ENCODE measurements around the gene IL20RA. TPM values are rescaled to one million over a fixed set of nuclear protein-coding genes. Genes with fewer than 3 reads are reported as not detected.
"Not testable (repeated sequence)": the region's sequence is repeated elsewhere in the genome, so short reads cannot be mapped to it uniquely, and the experiment has no call there.

The IL20RA gene
- total RNA-seq, 2 donors from 2014 or later = not detected

DNA sequence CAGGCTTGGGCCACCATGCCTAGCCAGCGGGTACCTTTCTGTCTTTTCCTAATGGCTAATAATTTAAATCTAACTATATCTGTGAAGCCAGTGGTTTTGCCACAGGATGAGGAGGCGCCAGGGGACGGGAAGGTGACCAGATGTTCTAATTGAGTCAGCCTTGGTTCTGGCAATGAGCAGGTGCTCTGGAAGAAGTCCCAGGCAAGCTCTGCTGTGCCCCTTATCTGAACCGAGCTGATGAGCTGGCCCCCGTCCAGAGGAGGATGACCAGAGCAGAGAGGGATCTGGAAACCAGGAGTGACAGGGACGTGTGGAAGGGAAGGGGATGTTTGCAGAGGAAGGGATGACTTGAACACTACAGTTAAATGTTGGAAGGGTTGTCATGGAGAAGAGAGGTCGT, 75.9 kb downstream of the IL20RA start:
- H3K27me3 Mint-ChIP-seq = peaks cover 42 to 45% of the 10 kb centered on the region in 2 donors

GRCh38 chr6:136967876-136968752, 76.7 kb downstream of the IL20RA start:
- Mint-ChIP-seq H3K4me1 (ENCODE audit: low read depth in 2 of 2) (peaks cover 4 to 6% of the 10 kb centered on the region in 2 donors), H3K36me3 (no peaks in the 10 kb centered on the region), H3K27me3 (peaks cover 39 to 45% of the 10 kb centered on the region in 2 donors), H3K27ac (no peak overlapping the region), H3K9me3 (no peaks in the 10 kb centered on the region), H3K4me3 (no peak overlapping the region)
- peak; percentile 81 for ATAC-seq
- peak; percentile 79 for DNase-seq (ENCODE audit: low spot score)

More for the DNA sequence above, 75.9 kb downstream of the IL20RA start:
- Mint-ChIP-seq H3K27ac (no peak overlapping the region), H3K36me3 (no peaks in the 10 kb centered on the region), H3K9me3 (no peaks in the 10 kb centered on the region), H3K4me3 (no peak overlapping the region), H3K4me1 (ENCODE audit: low read depth in 2 of 2) (peaks cover 4 to 6% of the 10 kb centered on the region in 2 donors)
- ATAC-seq (no peak), DNase-seq (ENCODE audit: low spot score) (no peak)

DNA sequence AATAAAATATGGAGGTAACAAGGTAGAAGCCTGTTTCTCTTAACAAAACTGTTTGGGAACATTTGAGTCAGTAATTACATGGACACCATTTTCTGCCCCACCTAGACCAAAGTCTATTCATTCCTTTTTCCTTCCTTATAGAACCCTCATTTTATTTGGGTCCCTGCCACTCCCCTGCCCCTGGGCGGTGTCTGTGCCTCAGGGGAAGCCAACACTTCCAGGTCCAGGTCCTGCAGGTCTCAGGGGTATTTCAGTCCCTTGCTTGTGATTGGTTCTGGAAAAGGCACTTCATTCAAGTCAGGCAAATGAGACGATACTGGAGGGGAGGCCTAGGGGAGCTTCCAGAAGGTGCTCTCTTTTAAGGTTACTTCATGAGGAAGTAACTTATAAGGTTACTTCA, 80.4 kb downstream of the IL20RA start:
- no peak overlapping the region for H3K4me3 Mint-ChIP-seq
- no peak overlapping the region for H3K27ac Mint-ChIP-seq
- no peak for ATAC-seq
- H3K4me1 Mint-ChIP-seq (ENCODE audit: low read depth in 2 of 2) = peaks cover 4 to 6% of the 10 kb centered on the region in 2 donors
- peaks cover 34 to 53% of the 10 kb centered on the region in 2 donors for H3K27me3 Mint-ChIP-seq
- no peaks in the 10 kb centered on the region for H3K36me3 Mint-ChIP-seq
- no peaks in the 10 kb centered on the region for H3K9me3 Mint-ChIP-seq
- DNase-seq (ENCODE audit: low spot score) = no peak

GRCh38 chr6:136963259-136963658, 81.5 kb downstream of the IL20RA start:
- H3K4me1 Mint-ChIP-seq (ENCODE audit: low read depth in 2 of 2) = peaks cover 4 to 6% of the 10 kb centered on the region in 2 donors
- H3K9me3 Mint-ChIP-seq = no peaks in the 10 kb centered on the region
- no peak overlapping the region for H3K4me3 Mint-ChIP-seq
- no peak for DNase-seq (ENCODE audit: low spot score)
- H3K27ac Mint-ChIP-seq = no peak overlapping the region
- no peaks in the 10 kb centered on the region for H3K36me3 Mint-ChIP-seq
- peaks cover 35 to 53% of the 10 kb centered on the region in 2 donors for H3K27me3 Mint-ChIP-seq
- ATAC-seq = no peak

DNA sequence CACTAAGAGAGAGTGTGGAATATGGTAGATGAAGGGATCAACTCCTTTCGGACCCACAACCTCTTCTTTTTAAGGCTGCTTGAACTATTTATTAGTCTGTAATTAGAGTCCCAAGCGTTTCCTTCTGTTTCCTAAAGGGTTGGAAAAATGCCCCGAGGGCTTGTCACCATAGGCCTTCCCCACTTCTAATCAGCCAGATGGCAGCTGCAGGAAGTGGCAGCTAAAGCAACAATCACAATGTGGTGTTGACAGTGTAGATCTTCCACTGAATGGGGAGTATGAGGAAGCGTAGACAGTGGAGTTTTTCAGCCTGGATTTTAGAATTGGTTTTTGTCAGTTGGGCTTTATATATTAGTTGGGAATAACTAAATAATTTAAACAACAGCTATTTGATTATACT, 82.1 kb downstream of the IL20RA start:
- Mint-ChIP-seq H3K27ac (no peak overlapping the region), H3K36me3 (no peaks in the 10 kb centered on the region), H3K27me3 (peaks cover 33 to 49% of the 10 kb centered on the region in 2 donors), H3K4me1 (ENCODE audit: low read depth in 2 of 2) (peaks cover 1 to 2% of the 10 kb centered on the region in 2 donors), H3K4me3 (no peak overlapping the region), H3K9me3 (no peaks in the 10 kb centered on the region)
- DNase-seq (ENCODE audit: low spot score) (no peak), ATAC-seq (no peak)

GRCh38 chr6:136961848-136962247, 82.9 kb downstream of the IL20RA start:
- peaks cover 26 to 41% of the 10 kb centered on the region in 2 donors for H3K27me3 Mint-ChIP-seq
- H3K27ac Mint-ChIP-seq = no peak overlapping the region
- ATAC-seq = no peak
- H3K36me3 Mint-ChIP-seq = no peaks in the 10 kb centered on the region
- no peak overlapping the region for H3K4me3 Mint-ChIP-seq
- no peak for DNase-seq (ENCODE audit: low spot score)
- H3K9me3 Mint-ChIP-seq = no peaks in the 10 kb centered on the region
- peaks cover 0 to 5% of the 10 kb centered on the region in 2 donors for H3K4me1 Mint-ChIP-seq (ENCODE audit: low read depth in 2 of 2)

DNA sequence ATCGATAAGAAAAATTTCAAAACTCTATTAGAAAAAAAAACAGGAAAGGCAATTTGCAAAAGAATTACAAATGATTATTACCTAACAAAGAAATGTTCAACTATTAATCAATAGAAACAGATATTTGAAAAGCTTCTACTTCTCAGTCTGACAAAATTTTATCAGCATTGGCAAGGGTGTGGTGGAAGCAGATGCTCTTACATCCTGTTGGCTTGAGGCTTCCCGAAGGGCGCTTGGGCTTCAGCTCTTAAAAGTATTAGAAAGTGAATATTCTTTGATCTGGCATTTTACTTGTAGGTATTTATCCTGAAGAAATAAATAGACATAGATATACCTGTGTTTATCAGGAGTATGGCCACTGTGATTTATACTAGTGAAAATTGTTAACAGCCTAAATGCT, 84.0 kb downstream of the IL20RA start:
- no peak for DNase-seq (ENCODE audit: low spot score)
- H3K27me3 Mint-ChIP-seq = peaks cover 16 to 30% of the 10 kb centered on the region in 2 donors
- no peak for ATAC-seq
- no peak overlapping the region for H3K4me3 Mint-ChIP-seq
- peaks cover 0 to 7% of the 10 kb centered on the region in 2 donors for H3K4me1 Mint-ChIP-seq (ENCODE audit: low read depth in 2 of 2)
- no peaks in the 10 kb centered on the region for H3K36me3 Mint-ChIP-seq
- no peaks in the 10 kb centered on the region for H3K9me3 Mint-ChIP-seq
- no peak overlapping the region for H3K27ac Mint-ChIP-seq

- H3K27ac Mint-ChIP-seq; ATAC-seq; H3K4me1 Mint-ChIP-seq (ENCODE audit: low read depth in 2 of 2); H3K9me3 Mint-ChIP-seq; H3K36me3 Mint-ChIP-seq; H3K4me3 Mint-ChIP-seq; DNase-seq (ENCODE audit: low spot score): not testable (repeated sequence)
- peaks cover 21 to 30% of the 10 kb centered on the region in 2 donors for H3K27me3 Mint-ChIP-seq
These were observed 84.8 kb downstream of the IL20RA start for GRCh38 chr6:136959935-136960334.

GRCh38 chr6:136959471-136959891, 85.3 kb downstream of the IL20RA start:
- no peaks in the 10 kb centered on the region for H3K9me3 Mint-ChIP-seq

DNA sequence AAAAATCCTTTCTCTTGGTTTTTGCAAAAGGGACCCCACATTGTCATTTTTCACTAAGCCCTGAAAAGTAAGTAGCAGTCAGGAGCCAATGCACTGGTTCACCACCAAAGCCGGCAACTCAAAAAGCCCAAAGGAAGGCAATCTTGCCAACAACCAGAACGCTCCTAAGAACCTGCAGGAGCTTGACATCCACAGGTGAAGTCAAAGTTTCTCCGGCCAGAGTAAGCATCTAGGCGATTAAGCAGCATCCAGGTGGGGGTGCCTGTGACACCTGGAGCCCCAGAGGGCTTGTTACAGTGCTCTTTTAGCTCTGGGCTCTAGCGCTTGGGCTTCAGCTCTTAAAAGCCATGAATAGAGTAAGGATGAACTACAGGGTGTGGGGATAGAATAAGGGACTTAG, 86.6 kb downstream of the IL20RA start:
- DNase-seq (ENCODE audit: low spot score) (no peak), ATAC-seq (no peak)
- Mint-ChIP-seq H3K9me3 (no peaks in the 10 kb centered on the region), H3K27me3 (peaks cover 21 to 32% of the 10 kb centered on the region in 2 donors), H3K4me3 (no peak overlapping the region), H3K36me3 (no peaks in the 10 kb centered on the region), H3K27ac (no peak overlapping the region), H3K4me1 (ENCODE audit: low read depth in 2 of 2) (peaks cover 0 to 7% of the 10 kb centered on the region in 2 donors)

More at GRCh38 chr6:136959471-136959891, 85.3 kb downstream of the IL20RA start:
- peaks cover 24 to 34% of the 10 kb centered on the region in 2 donors for H3K27me3 Mint-ChIP-seq
- no peak overlapping the region for H3K27ac Mint-ChIP-seq
- H3K36me3 Mint-ChIP-seq = no peaks in the 10 kb centered on the region
- no peak overlapping the region for H3K4me3 Mint-ChIP-seq
- DNase-seq (ENCODE audit: low spot score) (no peak), ATAC-seq (no peak)
- peaks cover 0 to 7% of the 10 kb centered on the region in 2 donors for H3K4me1 Mint-ChIP-seq (ENCODE audit: low read depth in 2 of 2)

GRCh38 chr6:136956590-136957544, 87.9 kb downstream of the IL20RA start:
- H3K4me1 Mint-ChIP-seq (ENCODE audit: low read depth in 2 of 2) = peaks cover 0 to 7% of the 10 kb centered on the region in 2 donors
- H3K36me3 Mint-ChIP-seq = no peaks in the 10 kb centered on the region
- ATAC-seq (no peak), DNase-seq (ENCODE audit: low spot score) (no peak)
- H3K27ac Mint-ChIP-seq = peak overlapping the region in 1 of 2 donors; percentile 53
- no peak overlapping the region for H3K4me3 Mint-ChIP-seq
- peaks cover 22 to 32% of the 10 kb centered on the region in 2 donors for H3K27me3 Mint-ChIP-seq
- H3K9me3 Mint-ChIP-seq = no peaks in the 10 kb centered on the region

DNA sequence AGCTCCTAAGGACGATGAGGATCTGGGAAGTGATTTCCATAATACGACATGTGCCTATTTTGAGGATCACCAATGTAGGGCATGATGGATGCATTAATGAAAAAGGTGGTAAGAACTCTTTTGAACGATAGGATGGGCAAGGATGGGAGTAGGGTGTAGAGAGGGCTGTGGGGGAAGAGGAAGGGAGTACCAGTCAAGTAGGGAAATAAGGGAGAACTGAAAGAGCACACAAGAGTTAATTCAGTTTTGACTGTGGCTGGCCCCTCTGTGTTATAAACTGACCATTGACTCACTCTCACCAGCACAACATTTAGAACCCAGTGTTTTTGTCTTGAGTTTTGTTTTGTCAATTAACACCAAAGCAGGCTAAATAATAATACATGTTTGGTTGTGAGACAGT, 89.6 kb downstream of the IL20RA start:
- H3K27me3 Mint-ChIP-seq = peaks cover 20 to 28% of the 10 kb centered on the region in 2 donors
- no peaks in the 10 kb centered on the region for H3K36me3 Mint-ChIP-seq
- peaks cover 0 to 7% of the 10 kb centered on the region in 2 donors for H3K4me1 Mint-ChIP-seq (ENCODE audit: low read depth in 2 of 2)
- no peaks in the 10 kb centered on the region for H3K9me3 Mint-ChIP-seq
- H3K4me3 Mint-ChIP-seq = no peak overlapping the region
- DNase-seq (ENCODE audit: low spot score) = no peak
- H3K27ac Mint-ChIP-seq = no peak overlapping the region
- no peak for ATAC-seq

GRCh38 chr6:136952714-136953260, 92.0 kb downstream of the IL20RA start:
- no peak for DNase-seq (ENCODE audit: low spot score)
- ATAC-seq = no peak
- H3K27ac Mint-ChIP-seq = no peak overlapping the region
- peaks cover 0 to 7% of the 10 kb centered on the region in 2 donors for H3K4me1 Mint-ChIP-seq (ENCODE audit: low read depth in 2 of 2)
- H3K36me3 Mint-ChIP-seq = no peaks in the 10 kb centered on the region
- H3K27me3 Mint-ChIP-seq = peaks cover 21 to 23% of the 10 kb centered on the region in 2 donors
- no peak overlapping the region for H3K4me3 Mint-ChIP-seq
- H3K9me3 Mint-ChIP-seq = no peaks in the 10 kb centered on the region
